ENCODE data around the gene ZNF407.

Gene ZNF407

DNA sequence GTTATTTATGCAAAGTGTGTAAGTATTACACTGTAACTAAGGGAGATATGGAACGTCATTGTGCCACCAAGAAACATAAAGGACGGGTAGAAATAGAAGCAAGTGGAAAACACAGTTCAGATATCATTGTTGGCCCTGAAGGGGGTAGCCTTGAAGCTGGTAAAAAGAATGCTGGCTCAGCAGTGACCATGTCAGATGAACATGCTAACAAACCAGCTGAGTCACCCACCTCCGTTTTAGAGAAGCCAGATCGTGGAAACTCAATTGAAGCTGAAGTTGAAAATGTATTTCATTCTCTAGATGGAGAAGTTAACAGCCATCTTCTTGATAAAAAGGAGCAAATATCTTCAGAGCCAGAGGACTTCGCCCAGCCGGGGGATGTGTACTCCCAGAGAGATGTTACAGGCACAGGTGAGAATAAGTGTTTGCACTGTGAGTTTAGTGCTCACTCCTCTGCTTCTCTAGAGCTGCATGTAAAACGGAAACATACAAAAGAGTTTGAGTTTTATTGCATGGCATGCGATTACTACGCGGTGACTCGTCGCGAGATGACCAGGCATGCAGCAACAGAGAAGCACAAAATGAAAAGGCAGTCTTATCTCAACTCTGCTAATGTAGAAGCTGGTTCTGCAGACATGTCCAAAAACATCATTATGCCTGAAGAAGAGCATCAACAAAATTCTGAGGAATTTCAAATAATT lies 36.1 kb downstream of the ZNF407 start:
- TF ChIP-seq CEBPB (IDR thresholded peaks at IDR 0.05), result no peak

DNA sequence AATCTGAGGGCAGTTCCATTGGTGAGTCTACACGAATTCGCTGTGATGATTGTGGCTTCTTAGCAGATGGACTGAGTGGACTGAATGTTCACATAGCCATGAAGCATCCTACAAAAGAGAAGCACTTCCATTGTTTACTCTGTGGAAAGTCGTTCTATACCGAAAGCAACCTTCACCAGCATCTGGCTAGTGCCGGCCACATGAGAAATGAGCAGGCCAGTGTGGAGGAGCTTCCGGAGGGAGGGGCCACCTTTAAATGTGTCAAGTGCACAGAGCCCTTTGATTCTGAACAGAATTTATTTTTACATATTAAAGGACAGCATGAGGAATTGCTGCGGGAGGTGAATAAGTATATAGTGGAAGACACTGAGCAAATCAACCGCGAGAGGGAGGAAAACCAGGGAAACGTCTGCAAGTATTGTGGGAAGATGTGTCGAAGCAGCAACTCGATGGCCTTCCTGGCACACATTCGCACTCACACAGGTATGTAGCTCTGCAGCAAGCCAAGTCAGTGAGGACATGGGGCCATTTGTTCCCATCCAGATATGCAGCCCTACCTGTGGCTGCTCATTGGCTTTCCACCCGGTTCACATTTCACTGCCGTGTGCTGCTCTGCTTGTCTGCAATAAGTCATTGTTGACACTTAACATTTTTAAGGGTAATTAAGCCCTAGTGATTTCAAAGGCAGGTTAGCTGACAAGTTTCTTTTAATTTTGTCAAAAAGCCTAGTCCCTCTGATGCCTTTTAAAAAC lies 37.7 kb downstream of the ZNF407 start:
- TF ChIP-seq NFIC (IDR thresholded peaks at IDR 0.05) (no peak), CREB1 (IDR thresholded peaks at IDR 0.05; ENCODE audit: low read depth) (no peak), EGR1 (IDR thresholded peaks at IDR 0.05) (no peak), CEBPB (IDR thresholded peaks at IDR 0.05) (no peak), TAF1 (IDR thresholded peaks at IDR 0.05; ENCODE audit: low read depth) (no peak), RAD21 (IDR thresholded peaks at IDR 0.05; ENCODE audit: low read depth) (no peak), TEAD4 (IDR thresholded peaks at IDR 0.05) (no peak)
- TF ChIP-seq, protein P1, sequence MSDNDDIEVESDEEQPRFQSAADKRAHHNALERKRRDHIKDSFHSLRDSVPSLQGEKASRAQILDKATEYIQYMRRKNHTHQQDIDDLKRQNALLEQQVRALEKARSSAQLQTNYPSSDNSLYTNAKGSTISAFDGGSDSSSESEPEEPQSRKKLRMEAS (IDR thresholded peaks at IDR 0.05), result no peak
- TF ChIP-seq, protein P2, sequence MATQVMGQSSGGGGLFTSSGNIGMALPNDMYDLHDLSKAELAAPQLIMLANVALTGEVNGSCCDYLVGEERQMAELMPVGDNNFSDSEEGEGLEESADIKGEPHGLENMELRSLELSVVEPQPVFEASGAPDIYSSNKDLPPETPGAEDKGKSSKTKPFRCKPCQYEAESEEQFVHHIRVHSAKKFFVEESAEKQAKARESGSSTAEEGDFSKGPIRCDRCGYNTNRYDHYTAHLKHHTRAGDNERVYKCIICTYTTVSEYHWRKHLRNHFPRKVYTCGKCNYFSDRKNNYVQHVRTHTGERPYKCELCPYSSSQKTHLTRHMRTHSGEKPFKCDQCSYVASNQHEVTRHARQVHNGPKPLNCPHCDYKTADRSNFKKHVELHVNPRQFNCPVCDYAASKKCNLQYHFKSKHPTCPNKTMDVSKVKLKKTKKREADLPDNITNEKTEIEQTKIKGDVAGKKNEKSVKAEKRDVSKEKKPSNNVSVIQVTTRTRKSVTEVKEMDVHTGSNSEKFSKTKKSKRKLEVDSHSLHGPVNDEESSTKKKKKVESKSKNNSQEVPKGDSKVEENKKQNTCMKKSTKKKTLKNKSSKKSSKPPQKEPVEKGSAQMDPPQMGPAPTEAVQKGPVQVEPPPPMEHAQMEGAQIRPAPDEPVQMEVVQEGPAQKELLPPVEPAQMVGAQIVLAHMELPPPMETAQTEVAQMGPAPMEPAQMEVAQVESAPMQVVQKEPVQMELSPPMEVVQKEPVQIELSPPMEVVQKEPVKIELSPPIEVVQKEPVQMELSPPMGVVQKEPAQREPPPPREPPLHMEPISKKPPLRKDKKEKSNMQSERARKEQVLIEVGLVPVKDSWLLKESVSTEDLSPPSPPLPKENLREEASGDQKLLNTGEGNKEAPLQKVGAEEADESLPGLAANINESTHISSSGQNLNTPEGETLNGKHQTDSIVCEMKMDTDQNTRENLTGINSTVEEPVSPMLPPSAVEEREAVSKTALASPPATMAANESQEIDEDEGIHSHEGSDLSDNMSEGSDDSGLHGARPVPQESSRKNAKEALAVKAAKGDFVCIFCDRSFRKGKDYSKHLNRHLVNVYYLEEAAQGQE (IDR thresholded peaks at IDR 0.05; ENCODE audit: low read depth), result no peak
- TF ChIP-seq, protein P3, sequence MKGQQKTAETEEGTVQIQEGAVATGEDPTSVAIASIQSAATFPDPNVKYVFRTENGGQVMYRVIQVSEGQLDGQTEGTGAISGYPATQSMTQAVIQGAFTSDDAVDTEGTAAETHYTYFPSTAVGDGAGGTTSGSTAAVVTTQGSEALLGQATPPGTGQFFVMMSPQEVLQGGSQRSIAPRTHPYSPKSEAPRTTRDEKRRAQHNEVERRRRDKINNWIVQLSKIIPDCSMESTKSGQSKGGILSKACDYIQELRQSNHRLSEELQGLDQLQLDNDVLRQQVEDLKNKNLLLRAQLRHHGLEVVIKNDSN (IDR thresholded peaks at IDR 0.05), result no peak

DNA sequence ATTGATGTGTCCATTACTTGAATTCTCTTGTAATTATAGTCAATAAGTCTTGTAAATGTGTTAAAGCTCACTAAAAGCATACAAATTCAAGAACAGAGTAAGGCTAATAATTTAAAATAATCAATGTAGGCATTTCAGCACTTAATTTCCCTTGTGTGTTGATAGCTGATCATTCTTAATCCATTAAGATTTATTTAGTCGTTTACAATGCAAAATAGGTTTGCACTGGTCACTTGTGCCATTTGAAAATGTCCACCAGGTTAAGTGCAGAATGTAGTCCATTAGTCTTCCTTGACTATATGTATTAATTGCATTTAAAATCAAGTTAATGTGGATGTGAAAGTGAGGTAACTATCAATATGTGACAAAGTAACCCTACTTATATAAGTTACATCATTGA lies 39.4 kb downstream of the ZNF407 start:
- no peak for TF ChIP-seq ZBTB7A (IDR thresholded peaks at IDR 0.05; ENCODE audit: low read depth)
- TF ChIP-seq TAF1 (IDR thresholded peaks at IDR 0.05; ENCODE audit: low read depth), result no peak
- TF ChIP-seq EP300 (IDR thresholded peaks at IDR 0.05; ENCODE audit: borderline replicate concordance), result no peak
- TF ChIP-seq NFIC (IDR thresholded peaks at IDR 0.05), result no peak

DNA sequence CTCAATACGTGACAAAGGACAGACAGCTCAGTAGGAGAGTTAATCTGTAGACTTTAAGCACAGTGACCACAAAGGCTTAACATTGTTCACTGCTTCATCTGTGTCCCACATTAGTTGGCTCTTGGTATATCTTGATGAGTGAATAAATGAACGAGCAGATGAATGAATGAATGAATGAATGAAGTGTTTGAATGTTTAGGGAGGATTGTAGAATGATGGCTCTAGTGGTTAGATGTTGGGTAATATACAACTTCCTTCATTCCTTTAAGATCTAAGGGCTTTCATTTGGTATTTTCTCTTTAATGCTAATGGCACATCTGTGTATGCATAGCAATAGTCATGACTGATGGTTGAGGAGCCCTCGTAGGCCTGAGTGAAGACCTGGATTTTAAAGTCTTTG lies 40.5 kb downstream of the ZNF407 start:
- no peak for TF ChIP-seq TEAD4 (IDR thresholded peaks at IDR 0.05)
- no peak for TF ChIP-seq TCF12 (IDR thresholded peaks at IDR 0.05; ENCODE audit: low read depth)
- TF ChIP-seq, protein P2 (IDR thresholded peaks at IDR 0.05; ENCODE audit: low read depth), result no peak
- TF ChIP-seq, protein P1 (IDR thresholded peaks at IDR 0.05), result no peak
- TF ChIP-seq ZBTB7A (IDR thresholded peaks at IDR 0.05; ENCODE audit: low read depth), result no peak
- TF ChIP-seq NFIC (IDR thresholded peaks at IDR 0.05), result no peak
- no peak for TF ChIP-seq CEBPB (IDR thresholded peaks at IDR 0.05)
- no peak for TF ChIP-seq RAD21 (IDR thresholded peaks at IDR 0.05; ENCODE audit: low read depth)
- no peak for TF ChIP-seq TAF1 (IDR thresholded peaks at IDR 0.05; ENCODE audit: low read depth)
- no peak for TF ChIP-seq CREB1 (IDR thresholded peaks at IDR 0.05; ENCODE audit: low read depth)
- TF ChIP-seq, protein P3 (IDR thresholded peaks at IDR 0.05), result no peak
- TF ChIP-seq YY1 (IDR thresholded peaks at IDR 0.05; ENCODE audit: low read depth), result no peak
- TF ChIP-seq EGR1 (IDR thresholded peaks at IDR 0.05), result no peak
- TF ChIP-seq EP300 (IDR thresholded peaks at IDR 0.05; ENCODE audit: borderline replicate concordance), result no peak
- TF ChIP-seq FOXM1 (IDR thresholded peaks at IDR 0.05; ENCODE audit: borderline replicate concordance, low read depth), result no peak

DNA sequence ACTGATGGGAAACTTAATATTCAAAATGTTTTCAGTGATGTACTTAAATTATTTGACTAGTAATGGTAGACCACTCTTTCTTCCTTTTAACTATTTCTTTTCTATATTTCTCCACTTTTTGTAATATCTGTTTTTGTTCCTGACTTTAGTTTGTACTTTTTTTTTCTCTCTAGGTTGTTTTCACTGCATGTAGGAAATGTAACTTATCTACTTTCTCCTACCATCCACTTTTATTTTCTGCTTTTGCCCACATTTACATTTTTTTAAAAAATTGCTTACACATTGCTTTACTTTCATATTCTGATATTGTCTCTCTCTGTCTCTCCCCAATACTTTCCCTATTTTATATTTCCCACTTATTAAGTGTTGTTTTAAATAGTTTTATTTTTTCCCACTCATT lies 47.0 kb downstream of the ZNF407 start:
- TF ChIP-seq FOXM1 (IDR thresholded peaks at IDR 0.05; ENCODE audit: borderline replicate concordance, low read depth) (no peak), TCF12 (IDR thresholded peaks at IDR 0.05; ENCODE audit: low read depth) (no peak), CEBPB (IDR thresholded peaks at IDR 0.05) (no peak), YY1 (IDR thresholded peaks at IDR 0.05; ENCODE audit: low read depth) (no peak), EGR1 (IDR thresholded peaks at IDR 0.05) (no peak), ZBTB7A (IDR thresholded peaks at IDR 0.05; ENCODE audit: low read depth) (no peak), RAD21 (IDR thresholded peaks at IDR 0.05; ENCODE audit: low read depth) (no peak)
- TF ChIP-seq, protein P1 (IDR thresholded peaks at IDR 0.05), result no peak
- TF ChIP-seq, protein P3 (IDR thresholded peaks at IDR 0.05), result no peak

Data from Ishikawa (cell line).